GM12872 (cell line): ENCODE results near the gene PLIN5.

Source experiments
- CTCF ChIP-seq: IDR thresholded peaks from 3 replicates; pipeline ENCODE4 v1.5.1; 2011; ENCODE audit warnings: low read depth, mild to moderate bottlenecking, low read length, moderate library complexity; ENCODE audit not compliant: insufficient read depth

The PLIN5 gene

GRCh38 chr19:4511300-4512054, 23.5 kb downstream of the PLIN5 start:
- no peak for TF ChIP-seq CTCF

GRCh38 chr19:4510435-4511255, 24.4 kb downstream of the PLIN5 start:
- TF ChIP-seq CTCF = no peak

- TF ChIP-seq CTCF = no peak
These were observed 26.3 kb downstream of the PLIN5 start for GRCh38 chr19:4508698-4509097.

- no peak for TF ChIP-seq CTCF
These were observed 27.2 kb downstream of the PLIN5 start for GRCh38 chr19:4507804-4508203.

GRCh38 chr19:4507150-4507452, 27.9 kb downstream of the PLIN5 start:
- TF ChIP-seq CTCF = no peak

- no peak for TF ChIP-seq CTCF
These were observed 28.4 kb downstream of the PLIN5 start for GRCh38 chr19:4506449-4507149.

GRCh38 chr19:4505570-4506448, 29.2 kb downstream of the PLIN5 start:
- TF ChIP-seq CTCF = no peak
